Activated naive CD4-positive, alpha-beta T cell treated with Interleukin-2 at 50 U/mL for 16 hours (primary cell): ENCODE results near the gene PERCC1.
"Not testable (repeated sequence)": the region's sequence is repeated elsewhere in the genome, so short reads cannot be mapped to it uniquely, and the experiment has no call there.

Source experiments
- DNase-seq: peaks from one replicate; pipeline ENCODE4 v3.0.0-alpha.2; 2020

The PERCC1 gene

GRCh38 chr16:1435921-1436697 lies 5.2 kb downstream of the PERCC1 start:
- DNase-seq, result no peak

GRCh38 chr16:1436731-1437355 lies 6.0 kb downstream of the PERCC1 start:
- no peak for DNase-seq

GRCh38 chr16:1437606-1438005 lies 6.7 kb downstream of the PERCC1 start:
- DNase-seq, result no peak

- no peak for DNase-seq
Observed at GRCh38 chr16:1438229-1439057, 7.6 kb downstream of the PERCC1 start.

- no peak for DNase-seq
Observed at GRCh38 chr16:1439058-1439698, 8.3 kb downstream of the PERCC1 start.

- DNase-seq, result not testable (repeated sequence)
Observed at GRCh38 chr16:1439699-1440074, 8.8 kb downstream of the PERCC1 start.

GRCh38 chr16:1441391-1441829 lies 10.5 kb downstream of the PERCC1 start:
- DNase-seq, result no peak

GRCh38 chr16:1442697-1443096 lies 11.8 kb downstream of the PERCC1 start:
- no peak for DNase-seq

- no peak for DNase-seq
Observed at GRCh38 chr16:1443403-1443973, 12.6 kb downstream of the PERCC1 start.

GRCh38 chr16:1443980-1444729 lies 13.3 kb downstream of the PERCC1 start, which contains the start of gene CCDC154:
Gene CCDC154, minus strand, starts transcription at chr16:1444556. Its CDS starts 234 bp downstream, at chr16:1444322.
- no peak for DNase-seq

GRCh38 chr16:1444730-1445517 lies 14.0 kb downstream of the PERCC1 start:
- no peak for DNase-seq

- no peak for DNase-seq
Observed at GRCh38 chr16:1445518-1446203, 14.8 kb downstream of the PERCC1 start.

GRCh38 chr16:1446296-1447080 lies 15.6 kb downstream of the PERCC1 start:
- no peak for DNase-seq

GRCh38 chr16:1447965-1448364 lies 17.1 kb downstream of the PERCC1 start:
- DNase-seq, result no peak

GRCh38 chr16:1448536-1449116 lies 17.7 kb downstream of the PERCC1 start:
- no peak for DNase-seq

- no peak for DNase-seq
Observed at GRCh38 chr16:1449201-1449788, 18.4 kb downstream of the PERCC1 start.

GRCh38 chr16:1450218-1450617 lies 19.3 kb downstream of the PERCC1 start:
- DNase-seq, result no peak

GRCh38 chr16:1450841-1451240 lies 20.0 kb downstream of the PERCC1 start:
- no peak for DNase-seq
